Stimulated activated naive CD8-positive, alpha-beta T cell treated with anti-CD3 and anti-CD28 coated beads, Interleukin-15, Interleukin-2, amounts not matched to agents 100 U/mL and 50 U/mL, for 24 hours (primary cell): Measurements from ENCODE around the gene GDF2.

Source experiments
- ATAC-seq: fragments of 150-1000 bp; cut with Tn5 transposase; one replicate; pipeline ENCODE4 v1.10.0; 2021
- DNase-seq: peaks from one replicate; pipeline ENCODE4 v3.0.0; 2021

GDF2 gene

GRCh38 chr10:47311932-47312662, 10.2 kb upstream of the GDF2 start:
- peak; percentile 90 for ATAC-seq
- DNase-seq, result peak; percentile 86

- ATAC-seq (no peak), DNase-seq (no peak)
Measured at GRCh38 chr10:47312663-47312995, 9.6 kb upstream of the GDF2 start.

GRCh38 chr10:47314416-47314970, 7.8 kb upstream of the GDF2 start:
- DNase-seq (no peak), ATAC-seq (no peak)

- ATAC-seq, result no peak
Measured at GRCh38 chr10:47315421-47315820, 6.8 kb upstream of the GDF2 start.

GRCh38 chr10:47316131-47316530, 6.1 kb upstream of the GDF2 start:
- no peak for ATAC-seq
- DNase-seq, result no peak

More at GRCh38 chr10:47315421-47315820, 6.8 kb upstream of the GDF2 start:
- DNase-seq, result no peak

GRCh38 chr10:47317251-47317650, 5.0 kb upstream of the GDF2 start:
- DNase-seq (no peak), ATAC-seq (no peak)

- ATAC-seq (no peak), DNase-seq (no peak)
Measured at GRCh38 chr10:47318706-47319105, 3.5 kb upstream of the GDF2 start.

- DNase-seq (no peak), ATAC-seq (no peak)
Measured at GRCh38 chr10:47319784-47320183, 2.5 kb upstream of the GDF2 start.

GRCh38 chr10:47320812-47321211, 1.4 kb upstream of the GDF2 start:
- ATAC-seq (no peak), DNase-seq (no peak)

- ATAC-seq (no peak), DNase-seq (no peak)
Measured at GRCh38 chr10:47321521-47322195, 596 bp upstream of the GDF2 start.

GRCh38 chr10:47323087-47323486, 833 bp downstream of the GDF2 start:
- ATAC-seq, result no peak
- no peak for DNase-seq

GRCh38 chr10:47323636-47324296, 1.5 kb downstream of the GDF2 start:
- DNase-seq (no peak), ATAC-seq (no peak)

- DNase-seq (no peak), ATAC-seq (no peak)
Measured at GRCh38 chr10:47325303-47326291, 3.3 kb downstream of the GDF2 start.

GRCh38 chr10:47326306-47326926, 4.2 kb downstream of the GDF2 start:
- no peak for ATAC-seq

GRCh38 chr10:47326927-47327330, 4.7 kb downstream of the GDF2 start:
- DNase-seq (no peak), ATAC-seq (no peak)

More at GRCh38 chr10:47326306-47326926, 4.2 kb downstream of the GDF2 start:
- no peak for DNase-seq

GRCh38 chr10:47329855-47330254, 7.6 kb downstream of the GDF2 start:
- DNase-seq, result no peak
- no peak for ATAC-seq

- DNase-seq (no peak), ATAC-seq (no peak)
Measured at GRCh38 chr10:47330366-47330765, 8.1 kb downstream of the GDF2 start.

GRCh38 chr10:47330804-47331203, 8.6 kb downstream of the GDF2 start:
- ATAC-seq, result no peak
- DNase-seq, result no peak

- no peak for ATAC-seq
- no peak for DNase-seq
Measured at GRCh38 chr10:47331491-47331890, 9.2 kb downstream of the GDF2 start.

GRCh38 chr10:47331954-47332353, 9.7 kb downstream of the GDF2 start:
- ATAC-seq (no peak), DNase-seq (no peak)

- no peak for ATAC-seq
- no peak for DNase-seq
Measured at GRCh38 chr10:47332371-47332770, 10.1 kb downstream of the GDF2 start.
